HFF-Myc (cell line): Measurements from ENCODE around the gene MGAT5.

Source experiments
- DNase-seq: peaks from one replicate; pipeline ENCODE4 v3.0.0-alpha.2; 2011; ENCODE audit warnings: low read depth; ENCODE audit errors: extremely low read depth
- H3K4me3 ChIP-seq: replicated peaks from 2 replicates; pipeline ENCODE4 v1.5.1; 2011; ENCODE audit warnings: low read depth, mild to moderate bottlenecking, control low read depth, low read length
- TF ChIP-seq, protein P1 (sequence below): IDR thresholded peaks from 2 replicates; pipeline ENCODE4 v1.5.1; 2012; ENCODE audit warnings: mild to moderate bottlenecking, low read depth, low read length, control low read depth; ENCODE audit errors: missing control alignments

The MGAT5 gene

DNA sequence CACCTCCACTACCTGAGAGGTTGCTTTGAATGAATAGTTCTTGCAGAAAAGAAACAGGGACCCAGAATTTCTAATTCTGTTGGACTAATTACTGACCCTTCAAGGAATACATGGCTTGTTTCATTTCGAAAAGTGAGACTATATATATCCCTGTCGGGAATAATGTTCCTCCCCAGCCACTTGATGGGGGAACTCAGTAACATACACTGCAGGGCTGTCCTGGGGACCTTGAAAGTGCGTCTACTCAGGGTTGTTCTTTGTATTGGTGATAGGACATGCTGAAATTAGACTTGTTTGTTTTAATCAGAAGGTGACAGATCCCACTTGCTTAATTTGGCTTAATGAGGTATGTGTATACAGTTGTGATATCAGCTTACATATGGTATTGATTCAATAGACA, 25.5 kb downstream of the MGAT5 start:
- H3K4me3 ChIP-seq = no peak overlapping the region
- no peak for DNase-seq
- TF ChIP-seq, protein P1, sequence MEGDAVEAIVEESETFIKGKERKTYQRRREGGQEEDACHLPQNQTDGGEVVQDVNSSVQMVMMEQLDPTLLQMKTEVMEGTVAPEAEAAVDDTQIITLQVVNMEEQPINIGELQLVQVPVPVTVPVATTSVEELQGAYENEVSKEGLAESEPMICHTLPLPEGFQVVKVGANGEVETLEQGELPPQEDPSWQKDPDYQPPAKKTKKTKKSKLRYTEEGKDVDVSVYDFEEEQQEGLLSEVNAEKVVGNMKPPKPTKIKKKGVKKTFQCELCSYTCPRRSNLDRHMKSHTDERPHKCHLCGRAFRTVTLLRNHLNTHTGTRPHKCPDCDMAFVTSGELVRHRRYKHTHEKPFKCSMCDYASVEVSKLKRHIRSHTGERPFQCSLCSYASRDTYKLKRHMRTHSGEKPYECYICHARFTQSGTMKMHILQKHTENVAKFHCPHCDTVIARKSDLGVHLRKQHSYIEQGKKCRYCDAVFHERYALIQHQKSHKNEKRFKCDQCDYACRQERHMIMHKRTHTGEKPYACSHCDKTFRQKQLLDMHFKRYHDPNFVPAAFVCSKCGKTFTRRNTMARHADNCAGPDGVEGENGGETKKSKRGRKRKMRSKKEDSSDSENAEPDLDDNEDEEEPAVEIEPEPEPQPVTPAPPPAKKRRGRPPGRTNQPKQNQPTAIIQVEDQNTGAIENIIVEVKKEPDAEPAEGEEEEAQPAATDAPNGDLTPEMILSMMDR = no peak

DNA sequence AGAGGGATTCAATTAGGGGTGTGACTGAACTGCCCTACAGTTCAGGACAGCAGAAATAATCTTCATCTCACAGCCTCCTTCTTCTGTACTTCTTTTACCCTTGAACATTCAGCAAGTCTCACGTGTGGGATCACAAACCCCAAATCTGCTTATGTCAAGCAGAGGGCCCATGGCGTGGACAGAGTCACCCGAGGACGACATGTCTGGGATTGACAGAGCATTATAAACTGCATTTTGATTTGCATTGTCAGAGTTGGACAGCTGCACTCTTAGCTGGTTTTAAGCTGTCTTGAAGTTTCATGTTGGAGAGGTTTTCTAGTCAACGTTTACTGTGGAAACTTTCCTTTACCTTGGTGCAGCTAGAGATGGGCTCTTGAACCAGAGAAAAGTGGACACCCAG, 26.4 kb downstream of the MGAT5 start:
- H3K4me3 ChIP-seq = no peak overlapping the region
- no peak for DNase-seq

DNA sequence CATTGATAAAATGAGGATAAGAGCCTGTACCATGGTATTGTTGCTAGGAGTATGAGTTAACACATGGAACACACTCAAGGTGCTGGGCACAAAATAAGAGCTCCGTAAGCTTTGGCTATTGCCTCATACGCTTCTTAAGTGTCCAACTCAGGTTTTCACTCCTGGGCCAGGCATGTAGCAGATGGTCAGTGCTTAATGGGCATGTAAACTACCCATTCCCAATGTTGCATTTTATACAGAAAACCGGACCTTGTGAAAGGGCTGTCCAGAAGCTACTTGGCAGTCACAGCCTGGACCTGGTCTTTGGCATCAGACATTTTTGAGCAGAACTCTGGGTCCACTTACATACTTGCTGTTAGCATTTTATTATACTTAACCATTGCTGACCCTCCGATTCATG, 26.9 kb downstream of the MGAT5 start:
- TF ChIP-seq, protein P1 = no peak
- no peak overlapping the region for H3K4me3 ChIP-seq
- no peak for DNase-seq

More for the DNA sequence above, 26.4 kb downstream of the MGAT5 start:
- TF ChIP-seq, protein P1 = no peak

DNA sequence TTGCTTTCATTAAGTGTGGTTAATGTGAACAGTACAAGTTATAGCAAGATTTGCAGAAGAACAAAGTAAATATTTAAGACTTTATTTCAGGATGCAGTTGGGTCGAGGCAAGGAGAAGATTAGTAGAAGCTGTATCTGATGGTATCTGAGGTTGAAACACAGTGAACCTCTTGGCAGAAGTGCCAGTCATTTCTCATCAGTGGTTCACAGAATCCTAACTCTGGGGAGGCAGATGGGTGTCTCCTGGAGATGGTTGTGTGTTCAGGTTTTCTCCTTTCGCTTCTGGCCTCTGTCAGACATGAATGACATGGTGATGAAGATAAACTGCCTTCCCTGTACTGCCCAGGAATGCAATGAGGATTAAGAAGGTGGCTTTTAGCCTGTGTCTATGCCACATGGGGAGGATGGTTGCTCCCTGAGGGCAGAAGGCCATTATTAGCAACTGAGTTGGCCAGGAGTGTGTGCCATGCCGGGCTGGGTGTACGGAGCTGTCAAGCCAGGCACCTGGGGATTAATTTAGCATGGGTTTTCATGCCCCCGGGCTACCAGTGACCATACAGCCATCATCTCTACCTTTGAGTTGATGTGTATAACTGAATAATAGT, 28.0 kb downstream of the MGAT5 start:
- no peak overlapping the region for H3K4me3 ChIP-seq
- TF ChIP-seq, protein P1 = no peak
- no peak for DNase-seq

DNA sequence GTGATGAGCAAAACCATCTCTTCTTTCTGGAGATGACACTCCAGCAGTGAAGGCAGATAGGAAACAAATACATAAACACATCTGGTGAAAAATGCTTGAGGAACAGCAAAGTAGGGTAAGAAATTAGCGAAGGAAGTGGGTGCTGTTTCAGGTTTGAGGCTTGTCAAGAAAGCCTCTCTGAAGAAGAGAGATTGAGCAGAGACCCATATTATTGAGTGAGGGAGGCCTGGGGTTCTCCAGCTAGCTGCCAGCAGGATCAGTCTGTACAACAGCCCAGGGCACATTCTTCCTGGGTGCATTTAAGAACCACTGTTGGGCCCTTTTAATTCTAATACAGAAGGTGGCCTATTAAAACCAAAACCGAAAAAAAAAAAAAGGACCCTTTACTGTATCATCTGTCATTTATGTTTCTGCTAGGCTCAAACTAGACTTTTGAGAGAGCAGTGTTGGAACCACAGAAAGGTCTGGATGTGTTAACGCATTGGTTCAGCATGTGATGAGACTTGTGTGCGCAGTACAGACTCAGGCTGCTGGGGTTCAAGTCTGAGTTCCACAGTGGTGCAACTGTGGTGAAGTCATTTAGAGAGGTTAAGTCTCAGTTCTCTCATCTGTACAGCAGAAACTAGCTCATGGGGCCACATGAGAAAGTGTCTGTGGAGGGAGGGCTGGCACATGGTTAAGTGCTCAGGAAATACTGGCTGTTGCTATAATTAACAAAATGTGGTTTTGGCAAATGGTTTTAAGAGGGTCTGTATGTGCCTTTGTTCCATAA, 28.9 kb downstream of the MGAT5 start:
- TF ChIP-seq, protein P1 = no peak
- no peak for DNase-seq
- H3K4me3 ChIP-seq = no peak overlapping the region

DNA sequence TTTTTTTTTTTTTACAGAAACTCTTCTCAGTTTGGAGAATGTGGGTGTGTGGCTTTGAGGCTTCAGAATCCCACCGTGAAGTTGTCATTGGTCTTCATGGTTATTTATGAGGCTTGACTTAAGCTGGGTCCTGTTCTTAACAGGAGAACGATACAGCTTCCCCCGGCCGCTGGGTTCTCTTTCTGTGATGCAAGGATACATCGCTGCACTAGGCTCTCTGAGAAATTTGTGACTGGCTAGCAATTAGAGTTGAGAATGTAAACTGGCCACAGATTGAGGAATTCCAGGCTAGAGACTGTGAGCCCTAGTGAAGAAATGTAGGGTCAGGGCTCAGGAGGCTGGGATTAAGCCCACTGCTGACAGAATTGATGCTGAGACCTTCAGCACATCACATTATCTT, 29.8 kb downstream of the MGAT5 start:
- DNase-seq = no peak
- no peak overlapping the region for H3K4me3 ChIP-seq

More for the DNA sequence above, 29.8 kb downstream of the MGAT5 start:
- TF ChIP-seq, protein P1 = no peak
